Inflammatory macrophage treated with lipopolysaccharide for 1 hour (primary cell): ENCODE data around the gene FNDC1.
A peak's percentile ranks its signal among the peaks of the same experiment; 100 is the strongest.
"Not testable (repeated sequence)": the region's sequence is repeated elsewhere in the genome, so short reads cannot be mapped to it uniquely, and the experiment has no call there.

Experiments
- DNase-seq, 2 donors: peaks; one replicate each; pipeline ENCODE4 v3.0.0-alpha.2; 2020 to 2022

The FNDC1 gene

GRCh38 chr6:159259441-159260125, 90.4 kb downstream of the FNDC1 start:
- DNase-seq: no peak

- DNase-seq: no peak
Observed at GRCh38 chr6:159260208-159260607, 91.0 kb downstream of the FNDC1 start.

GRCh38 chr6:159261995-159262394, 92.8 kb downstream of the FNDC1 start:
- no peak for DNase-seq

GRCh38 chr6:159262586-159262985, 93.4 kb downstream of the FNDC1 start:
- no peak for DNase-seq

GRCh38 chr6:159267165-159267564, 98.0 kb downstream of the FNDC1 start:
- DNase-seq: peak in 1 of 2 donors; percentile 4

GRCh38 chr6:159268511-159268910, 99.3 kb downstream of the FNDC1 start:
- no peak for DNase-seq

GRCh38 chr6:159271257-159271656, 102.1 kb downstream of the FNDC1 start:
- no peak for DNase-seq

GRCh38 chr6:159278626-159279025, 109.4 kb downstream of the FNDC1 start:
- no peak for DNase-seq

GRCh38 chr6:159279790-159280277, 110.6 kb downstream of the FNDC1 start:
- no peak for DNase-seq

GRCh38 chr6:159282421-159282820, 113.2 kb downstream of the FNDC1 start:
- no peak for DNase-seq

GRCh38 chr6:159284661-159285060, 115.5 kb downstream of the FNDC1 start:
- not testable (repeated sequence) for DNase-seq

- DNase-seq: no peak
Observed at GRCh38 chr6:159298840-159299239, 129.6 kb downstream of the FNDC1 start.

GRCh38 chr6:159299566-159299965, 130.4 kb downstream of the FNDC1 start:
- DNase-seq: no peak

GRCh38 chr6:159301277-159301676, 132.1 kb downstream of the FNDC1 start:
- DNase-seq: no peak

GRCh38 chr6:159301810-159302593, 132.8 kb downstream of the FNDC1 start:
- DNase-seq: no peak

GRCh38 chr6:159302594-159302992, 133.4 kb downstream of the FNDC1 start:
- DNase-seq: no peak

GRCh38 chr6:159303159-159303558, 134.0 kb downstream of the FNDC1 start:
- no peak for DNase-seq

GRCh38 chr6:159303784-159304183, 134.6 kb downstream of the FNDC1 start:
- DNase-seq: no peak

GRCh38 chr6:159304641-159305040, 135.4 kb downstream of the FNDC1 start:
- no peak for DNase-seq

- no peak for DNase-seq
Observed at GRCh38 chr6:159305159-159305558, 136.0 kb downstream of the FNDC1 start.

GRCh38 chr6:159305804-159306537, 136.8 kb downstream of the FNDC1 start:
- no peak for DNase-seq

- DNase-seq: no peak
Observed at GRCh38 chr6:159307246-159307790, 138.1 kb downstream of the FNDC1 start.

GRCh38 chr6:159308198-159308597, 139.0 kb downstream of the FNDC1 start:
- no peak for DNase-seq
